ENCODE data around the gene LRP11. TPM values are rescaled to one million over a fixed set of nuclear protein-coding genes. Genes with fewer than 3 reads are reported as not detected.
"Not testable (repeated sequence)": the region's sequence is repeated elsewhere in the genome, so short reads cannot be mapped to it uniquely, and the experiment has no call there.

The LRP11 gene
- total RNA-seq, result 8.1 and 18.8 TPM in 2 replicates

GRCh38 chr6:149863698-149864577 is at the start of gene LRP11:
Gene LRP11 (minus strand): TSS chr6:149864359. CDS start chr6:149864020, 339 bp downstream.
- DNase-seq (ENCODE audit: low read depth in 2 of 2), result peak; percentile 86 to 87

GRCh38 chr6:149913540-149914240 is 49.5 kb upstream of the LRP11 start:
- no peak for DNase-seq (ENCODE audit: low read depth in 2 of 2)

- DNase-seq (ENCODE audit: low read depth in 2 of 2), result no peak
These were observed 48.9 kb upstream of the LRP11 start for GRCh38 chr6:149913085-149913484.

GRCh38 chr6:149912680-149913079 is 48.5 kb upstream of the LRP11 start:
- not testable (repeated sequence) for DNase-seq (ENCODE audit: low read depth in 2 of 2)

- DNase-seq (ENCODE audit: low read depth in 2 of 2), result no peak
These were observed 46.6 kb upstream of the LRP11 start for GRCh38 chr6:149910721-149911151.

- no peak for DNase-seq (ENCODE audit: low read depth in 2 of 2)
These were observed 45.7 kb upstream of the LRP11 start for GRCh38 chr6:149909701-149910470.

- not testable (repeated sequence) for DNase-seq (ENCODE audit: low read depth in 2 of 2)
These were observed 44.3 kb upstream of the LRP11 start for GRCh38 chr6:149908480-149908879.

- no peak for DNase-seq (ENCODE audit: low read depth in 2 of 2)
These were observed 43.2 kb upstream of the LRP11 start for GRCh38 chr6:149907317-149907716.

- DNase-seq (ENCODE audit: low read depth in 2 of 2), result no peak
These were observed 42.2 kb upstream of the LRP11 start for GRCh38 chr6:149906405-149906804.

- DNase-seq (ENCODE audit: low read depth in 2 of 2), result no peak
These were observed 41.8 kb upstream of the LRP11 start for GRCh38 chr6:149905911-149906371.

GRCh38 chr6:149905371-149905910 is 41.3 kb upstream of the LRP11 start:
- DNase-seq (ENCODE audit: low read depth in 2 of 2), result no peak

GRCh38 chr6:149904661-149905370 is 40.7 kb upstream of the LRP11 start:
- DNase-seq (ENCODE audit: low read depth in 2 of 2), result no peak

- no peak for DNase-seq (ENCODE audit: low read depth in 2 of 2)
These were observed 39.9 kb upstream of the LRP11 start for GRCh38 chr6:149903938-149904611.

GRCh38 chr6:149901444-149902140 is 37.4 kb upstream of the LRP11 start:
- no peak for DNase-seq (ENCODE audit: low read depth in 2 of 2)

- no peak for DNase-seq (ENCODE audit: low read depth in 2 of 2)
These were observed 36.7 kb upstream of the LRP11 start for GRCh38 chr6:149900620-149901443.

GRCh38 chr6:149899926-149900619 is 35.9 kb upstream of the LRP11 start:
- DNase-seq (ENCODE audit: low read depth in 2 of 2), result no peak

GRCh38 chr6:149899486-149899885 is 35.3 kb upstream of the LRP11 start:
- no peak for DNase-seq (ENCODE audit: low read depth in 2 of 2)

GRCh38 chr6:149898966-149899365 is 34.8 kb upstream of the LRP11 start:
- no peak for DNase-seq (ENCODE audit: low read depth in 2 of 2)

All from lung microvascular endothelial cell (primary cell).